Esophagus muscularis mucosa (tissue), 3 donors: Measurements from ENCODE around the gene MXI1.

Source experiments
- EP300 ChIP-seq: sonication (generic); formaldehyde crosslinking; IDR thresholded peaks from one replicate; pipeline ENCODE4 v1.6.1; 2017; ENCODE audit warnings: antibody characterized with exemption
- TF ChIP-seq, protein P1 (sequence below), 3 experiments: fragments of 200-600 bp in 2 of 3; fragments of 450-650 bp in 1 of 3; sonication (generic) in 2 of 3; IDR thresholded peaks; one replicate each; pipeline ENCODE4 v1.5.1; 2017 to 2019; ENCODE audit warnings: antibody characterized with exemption in 3 of 3, mild to moderate bottlenecking in 2 of 3, moderate library complexity in 1 of 3

- TF ChIP-seq EP300 = no peak
- TF ChIP-seq, protein P1, sequence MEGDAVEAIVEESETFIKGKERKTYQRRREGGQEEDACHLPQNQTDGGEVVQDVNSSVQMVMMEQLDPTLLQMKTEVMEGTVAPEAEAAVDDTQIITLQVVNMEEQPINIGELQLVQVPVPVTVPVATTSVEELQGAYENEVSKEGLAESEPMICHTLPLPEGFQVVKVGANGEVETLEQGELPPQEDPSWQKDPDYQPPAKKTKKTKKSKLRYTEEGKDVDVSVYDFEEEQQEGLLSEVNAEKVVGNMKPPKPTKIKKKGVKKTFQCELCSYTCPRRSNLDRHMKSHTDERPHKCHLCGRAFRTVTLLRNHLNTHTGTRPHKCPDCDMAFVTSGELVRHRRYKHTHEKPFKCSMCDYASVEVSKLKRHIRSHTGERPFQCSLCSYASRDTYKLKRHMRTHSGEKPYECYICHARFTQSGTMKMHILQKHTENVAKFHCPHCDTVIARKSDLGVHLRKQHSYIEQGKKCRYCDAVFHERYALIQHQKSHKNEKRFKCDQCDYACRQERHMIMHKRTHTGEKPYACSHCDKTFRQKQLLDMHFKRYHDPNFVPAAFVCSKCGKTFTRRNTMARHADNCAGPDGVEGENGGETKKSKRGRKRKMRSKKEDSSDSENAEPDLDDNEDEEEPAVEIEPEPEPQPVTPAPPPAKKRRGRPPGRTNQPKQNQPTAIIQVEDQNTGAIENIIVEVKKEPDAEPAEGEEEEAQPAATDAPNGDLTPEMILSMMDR (IDR thresholded peaks at IDR 0.05) = no peak
Measured at GRCh38 chr10:110170142-110170971, 37.0 kb upstream of the MXI1 start.
